GM19397 (cell line): ENCODE data around the gene CADPS2.

ENCODE experiments used
- ATAC-seq: cut with Tn5 transposase; IDR thresholded peaks from one replicate; pipeline ENCODE4 v1.9.1; 2021; ENCODE audit warnings: mild to moderate bottlenecking, moderate library complexity; ENCODE audit not compliant: unreplicated experiment

CADPS2 gene

GRCh38 chr7:122544463-122544862 lies 341.8 kb downstream of the CADPS2 start:
- peak; percentile 91 for ATAC-seq

GRCh38 chr7:122543891-122544290 lies 342.4 kb downstream of the CADPS2 start:
- ATAC-seq: no peak

DNA sequence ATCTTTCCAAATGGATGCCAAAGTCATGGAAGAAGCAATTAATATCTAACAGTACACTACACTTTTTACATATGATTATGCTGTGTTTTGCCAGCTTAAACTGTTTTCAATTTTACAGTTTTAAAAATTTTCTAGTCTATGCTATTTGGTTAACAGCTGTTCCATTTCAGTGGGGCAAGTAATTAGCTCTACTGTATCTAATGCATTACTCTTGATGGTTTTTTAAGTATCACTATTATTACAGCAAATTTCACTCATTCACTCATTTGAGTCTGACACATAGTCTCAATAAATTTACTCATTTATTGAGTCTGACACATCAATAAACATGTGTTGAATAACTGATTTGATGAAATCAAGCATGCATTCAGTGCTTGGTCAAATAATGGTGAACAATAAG lies 343.1 kb downstream of the CADPS2 start:
- ATAC-seq: no peak

GRCh38 chr7:122535086-122535485 lies 351.2 kb downstream of the CADPS2 start:
- ATAC-seq: no peak

- no peak for ATAC-seq
These were observed 353.6 kb downstream of the CADPS2 start for GRCh38 chr7:122532406-122533269.

DNA sequence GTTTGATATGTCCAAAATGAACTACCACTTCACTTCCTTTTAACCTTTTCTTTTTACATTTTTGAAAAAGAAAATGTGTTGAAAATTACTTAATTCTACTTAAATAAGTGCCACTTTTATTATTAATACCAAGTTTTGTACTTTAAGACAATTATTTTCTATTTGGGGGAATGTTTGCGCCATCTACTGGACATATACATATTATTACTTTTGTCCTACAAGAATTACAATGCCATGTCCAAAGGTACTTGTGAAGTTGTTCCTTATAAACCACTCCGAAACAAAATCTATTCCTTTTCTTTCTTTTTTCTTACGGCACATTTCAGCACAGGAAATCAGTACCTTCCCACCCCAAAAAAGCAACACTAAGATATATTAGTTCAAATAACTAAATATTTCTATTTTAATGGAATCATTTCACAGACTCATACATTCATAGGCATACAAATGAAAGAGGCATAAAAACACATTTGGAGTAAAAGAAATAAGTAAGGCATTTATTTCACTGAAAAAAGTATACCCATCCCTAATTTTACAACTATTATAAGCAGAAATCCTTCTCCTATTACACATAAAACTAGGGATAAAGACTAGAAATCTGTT lies 357.3 kb downstream of the CADPS2 start:
- no peak for ATAC-seq

- ATAC-seq: no peak
These were observed 360.9 kb downstream of the CADPS2 start for GRCh38 chr7:122525355-122525754.

- no peak for ATAC-seq
These were observed 364.5 kb downstream of the CADPS2 start for GRCh38 chr7:122521767-122522166.

GRCh38 chr7:122520971-122521555 lies 365.2 kb downstream of the CADPS2 start:
- ATAC-seq: no peak

DNA sequence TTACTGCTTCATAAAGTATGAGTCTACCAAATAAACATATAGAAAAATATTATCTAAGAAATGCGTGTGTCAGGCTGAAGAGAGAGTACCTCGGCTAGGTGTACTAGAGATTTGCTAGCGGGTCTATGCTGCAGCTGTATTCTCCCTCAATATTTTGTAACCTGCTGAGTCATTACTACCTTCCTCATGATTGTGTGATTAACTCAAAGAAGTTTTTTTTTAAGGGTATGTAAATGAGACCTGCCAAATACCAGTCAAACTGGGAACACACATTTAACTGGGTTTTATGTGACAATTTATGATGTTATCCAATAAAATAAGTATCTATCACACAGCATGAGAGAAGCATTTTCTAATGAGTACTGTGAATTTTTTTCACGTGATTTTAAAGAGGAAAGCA lies 367.8 kb downstream of the CADPS2 start:
- no peak for ATAC-seq

- ATAC-seq: no peak
These were observed 368.7 kb downstream of the CADPS2 start for GRCh38 chr7:122517576-122517975.

GRCh38 chr7:122515404-122515803 lies 370.9 kb downstream of the CADPS2 start:
- no peak for ATAC-seq

GRCh38 chr7:122511268-122511667 lies 375.0 kb downstream of the CADPS2 start:
- no peak for ATAC-seq

GRCh38 chr7:122507591-122507990 lies 378.7 kb downstream of the CADPS2 start:
- no peak for ATAC-seq

DNA sequence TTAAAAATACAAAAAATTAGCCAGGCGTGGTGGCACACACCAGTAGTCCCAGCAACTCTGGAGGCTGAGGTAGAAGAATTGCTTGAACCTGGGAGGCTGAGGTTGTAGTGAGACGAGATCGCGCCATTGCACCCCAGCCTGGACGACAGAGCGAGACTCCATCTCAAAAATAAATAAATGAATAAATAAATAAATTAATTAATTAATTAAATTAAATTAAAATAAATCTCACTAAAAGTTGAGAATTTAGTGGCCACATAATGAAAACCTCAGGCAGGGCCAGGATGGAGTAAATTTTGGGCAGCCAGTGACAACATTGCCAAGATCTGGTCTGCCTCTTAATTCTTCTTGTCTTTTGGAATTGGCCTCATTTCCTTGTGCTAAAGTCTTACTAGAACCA lies 394.3 kb downstream of the CADPS2 start:
- no peak for ATAC-seq

GRCh38 chr7:122488241-122488640 lies 398.0 kb downstream of the CADPS2 start:
- ATAC-seq: no peak

DNA sequence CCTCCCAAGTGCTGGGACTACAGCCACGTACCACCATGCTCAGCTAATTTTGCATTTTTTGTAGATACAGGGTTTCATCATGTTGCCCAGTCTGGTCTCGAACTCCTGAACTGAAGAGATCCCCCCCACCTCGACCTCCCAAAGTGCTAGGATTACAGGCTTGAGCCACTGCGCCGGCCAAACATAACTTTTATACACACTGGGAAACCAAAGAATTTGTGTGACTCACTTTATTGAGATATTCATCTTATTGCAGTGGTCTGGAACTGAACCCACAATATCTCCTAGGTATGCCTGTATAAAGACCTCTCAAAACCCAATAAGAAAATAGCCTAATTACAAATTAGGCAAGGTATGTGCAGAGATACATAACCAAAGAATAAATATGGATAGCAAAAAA lies 399.1 kb downstream of the CADPS2 start:
- no peak for ATAC-seq

GRCh38 chr7:122485856-122486255 lies 400.4 kb downstream of the CADPS2 start:
- no peak for ATAC-seq

DNA sequence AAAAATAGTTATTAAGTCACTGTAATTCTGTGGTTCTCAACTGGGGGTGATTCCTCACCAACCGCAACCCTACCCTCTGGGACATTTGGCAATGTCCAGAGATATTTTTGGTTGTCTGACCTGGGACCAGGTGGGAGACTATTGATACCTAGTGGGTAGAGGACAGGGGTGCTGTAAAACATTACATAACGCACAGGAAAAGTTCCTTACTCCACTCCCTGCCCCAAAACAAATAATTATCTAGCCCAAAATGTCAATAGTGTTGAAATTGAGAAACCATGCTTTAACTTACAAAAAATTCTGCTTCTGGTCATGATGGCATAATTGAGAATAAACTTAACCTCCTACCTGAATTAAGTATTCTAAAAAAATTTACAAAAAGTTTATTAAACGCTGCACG lies 404.0 kb downstream of the CADPS2 start:
- ATAC-seq: no peak

- ATAC-seq: no peak
These were observed 415.4 kb downstream of the CADPS2 start for GRCh38 chr7:122470859-122471258.

GRCh38 chr7:122468945-122469344 lies 417.3 kb downstream of the CADPS2 start:
- no peak for ATAC-seq
